ENCODE measurements around the gene HAP1.

GRCh38 chr17:41684035-41684434 is 50.4 kb downstream of the HAP1 start:
- TF ChIP-seq CTCF (IDR thresholded peaks at IDR 0.05; ENCODE audit: low read depth, low read length) (no peak), POLR2A (IDR thresholded peaks at IDR 0.05; ENCODE audit: extremely low read depth, insufficient read length) (no peak), MAX (IDR thresholded peaks at IDR 0.05; ENCODE audit: low read depth, low read length) (no peak)

Data from NB4 (cell line).